Stimulated activated CD4-positive, alpha-beta T cell treated with anti-CD3 and anti-CD28 coated beads, Interleukin-1b, Interleukin-23, amount 100 ng/mL, for 1 hour (primary cell): ENCODE measurements around the gene IL11.
"Not testable (repeated sequence)": the region's sequence is repeated elsewhere in the genome, so short reads cannot be mapped to it uniquely, and the experiment has no call there.

Experiments
- DNase-seq, 2 donors: peaks; one replicate each; pipeline ENCODE4 v3.0.0-alpha.2; 2020; ENCODE audit warnings: low read depth in 2 of 2

IL11 gene

GRCh38 chr19:55352040-55352439, 18.2 kb downstream of the IL11 start:
- DNase-seq, result no peak

- no peak for DNase-seq
These were observed 19.5 kb downstream of the IL11 start for GRCh38 chr19:55350620-55351315.

- no peak for DNase-seq
These were observed 21.8 kb downstream of the IL11 start for GRCh38 chr19:55348317-55349034.

GRCh38 chr19:55347442-55348009, 22.7 kb downstream of the IL11 start:
- DNase-seq, result no peak

- no peak for DNase-seq
These were observed 23.4 kb downstream of the IL11 start for GRCh38 chr19:55346725-55347441.

- no peak for DNase-seq
These were observed 24.2 kb downstream of the IL11 start for GRCh38 chr19:55345818-55346724.

GRCh38 chr19:55345101-55345817, 25.0 kb downstream of the IL11 start:
- DNase-seq, result no peak

GRCh38 chr19:55344444-55344843, 25.8 kb downstream of the IL11 start:
- no peak for DNase-seq

GRCh38 chr19:55341595-55342531, 28.4 kb downstream of the IL11 start:
- DNase-seq, result no peak

- DNase-seq, result peak in 1 of 2 donors; percentile 41
These were observed 29.1 kb downstream of the IL11 start for GRCh38 chr19:55341171-55341588.

GRCh38 chr19:55340784-55341147, 29.5 kb downstream of the IL11 start:
- DNase-seq, result no peak

- no peak for DNase-seq
These were observed 30.1 kb downstream of the IL11 start for GRCh38 chr19:55339889-55340783.

- DNase-seq, result peak; percentile 100
These were observed 31.0 kb downstream of the IL11 start, which contains the start of gene KMT5C for GRCh38 chr19:55339105-55339888. Gene KMT5C (plus strand): TSS chr19:55339876. CDS start chr19:55341937, 2,061 bp downstream.

GRCh38 chr19:55336101-55336500, 34.2 kb downstream of the IL11 start:
- no peak for DNase-seq

- DNase-seq, result no peak
These were observed 36.4 kb downstream of the IL11 start for GRCh38 chr19:55333870-55334269.

- DNase-seq, result not testable (repeated sequence)
These were observed 40.5 kb downstream of the IL11 start for GRCh38 chr19:55329791-55330190.

- not testable (repeated sequence) for DNase-seq
These were observed 41.4 kb downstream of the IL11 start for GRCh38 chr19:55328774-55329318.
